HepG2 (cell line): ENCODE data around the gene NUP85. TPM values are rescaled to one million over a fixed set of nuclear protein-coding genes. Genes with fewer than 3 reads are reported as not detected.

Experiments used
- ATAC-seq: fragments of 200-7000 bp; cut with Tn5 transposase; 3 replicates; pipeline ENCODE4 v1.9.1; 2020; ENCODE audit warnings: mild to moderate bottlenecking, moderate library complexity
- BruUV-seq: library from RNA; stranded (reverse); fragments of 400-500 nt; replicated peaks from 2 replicates; lab custom pipeline; 2021; lab: Mats Ljungman, UMichigan
- CTCF ChIA-PET: fragments of 300-600 bp; formaldehyde crosslinking; extraction: SDS; loops from one replicate; lab custom pipeline; 2021; ENCODE audit warnings: low total read pairs, inconsistent platforms, low intra/inter-chr PET ratio; lab: Yijun Ruan, JAX
- POLR2A ChIA-PET: fragments of 350-600 bp; sonication (Branson Sonifier 250); formaldehyde crosslinking; loops from one replicate; lab custom pipeline; 2020; ENCODE audit warnings: antibody characterized with exemption, inconsistent platforms; lab: Yijun Ruan, JAX
- DNase-seq: peaks from one replicate; pipeline ENCODE4 v3.0.0-alpha.2; 2015; ENCODE audit warnings: low spot score
- FAIRE-seq: peaks from 3 replicates; lab custom pipeline; 2011; peaks lifted over from hg19 to GRCh38; lab: Jason Lieb, UNC
- H2AFZ ChIP-seq: one replicate; pipeline ENCODE4 v1.6.1; 2011; ENCODE audit warnings: low read length, inconsistent platforms
- H3K27ac ChIP-seq: fragments of 300-600 bp; 3 replicates; pipeline ENCODE4 v1.8.0; 2011; ENCODE audit warnings: mixed run types, mild to moderate bottlenecking, mixed read lengths, low read length, inconsistent platforms; ENCODE audit not compliant: insufficient read depth; ENCODE audit errors: extremely low read length
- H3K27me3 ChIP-seq, 2 experiments: fragments of 200-600 bp in 1 of 2; 2 replicates in 1 of 2; 3 replicates in 1 of 2; pipeline versions ENCODE4 v1.6.0 to v1.8.0; 2011; ENCODE audit warnings: low read length in 2 of 2, mild to moderate bottlenecking in 2 of 2, moderate library complexity in 2 of 2, inconsistent platforms in 1 of 2; ENCODE audit not compliant: insufficient read depth in 2 of 2, control insufficient read depth in 1 of 2
- H3K36me3 ChIP-seq, 2 experiments: fragments of 200-600 bp in 1 of 2; replicated peaks in 1 of 2; 2 replicates in 1 of 2; 3 replicates in 1 of 2; pipeline versions ENCODE4 v1.5.1 to v1.8.0; 2011; ENCODE audit warnings: low read length in 2 of 2, inconsistent platforms in 1 of 2; ENCODE audit not compliant: insufficient read depth in 2 of 2, control insufficient read depth in 1 of 2
- H3K4me1 ChIP-seq: 2 replicates; pipeline ENCODE4 v1.5.1; 2012; ENCODE audit warnings: low read length, inconsistent platforms; ENCODE audit not compliant: insufficient read depth
- H3K4me2 ChIP-seq: 2 replicates; pipeline ENCODE4 v1.6.0; 2011; ENCODE audit warnings: low read depth, low read length, inconsistent platforms
- H3K4me3 ChIP-seq, 3 experiments: fragments of 200-600 bp in 1 of 3; sonication (generic), shearing (Covaris generic) in 1 of 3; replicated peaks in 1 of 3; 2 replicates each; pipeline ENCODE4 v1.5.1; 2011 to 2016; ENCODE audit warnings: low read length in 3 of 3, inconsistent platforms in 2 of 3, low read depth in 2 of 3, mild to moderate bottlenecking in 2 of 3, control low read depth in 1 of 3, mixed read lengths in 1 of 3; ENCODE audit not compliant: insufficient read depth in 1 of 3
- H3K79me2 ChIP-seq: one replicate; pipeline ENCODE4 v1.6.1; 2011; ENCODE audit warnings: low read length, inconsistent platforms; ENCODE audit not compliant: insufficient read depth
- H3K9ac ChIP-seq: 2 replicates; pipeline ENCODE4 v1.6.0; 2011; ENCODE audit warnings: mild to moderate bottlenecking, low read depth, low read length, inconsistent platforms; ENCODE audit not compliant: insufficient read depth
- H3K9me3 ChIP-seq: 2 replicates; pipeline ENCODE4 v1.5.1; 2012; ENCODE audit warnings: mild to moderate bottlenecking, low read length
- H4K20me1 ChIP-seq: 2 replicates; pipeline ENCODE4 v1.6.0; 2011; ENCODE audit warnings: inconsistent platforms, mild to moderate bottlenecking, low read length, moderate library complexity; ENCODE audit not compliant: insufficient read depth
- CEBPZ ChIP-seq: IDR thresholded peaks from 2 replicates; pipeline ENCODE4 v1.6.1; 2012; ENCODE audit warnings: low read length, improper control_type of control experiment
- MTA1 ChIP-seq: sonication (generic); formaldehyde crosslinking; IDR thresholded peaks from 2 replicates; pipeline ENCODE4 v1.4.0; 2020; ENCODE audit warnings: missing genetic modification reagents, mild to moderate bottlenecking, borderline replicate concordance
- NONO ChIP-seq, 2 experiments: fragments of 450-650 bp in 1 of 2; sonication (generic) in 1 of 2; formaldehyde crosslinking in 1 of 2; IDR thresholded peaks in 1 of 2; conservative IDR thresholded peaks in 1 of 2; 2 replicates each; pipeline versions ENCODE4 v1.6.1 to v1.8.0; 2017 to 2022; ENCODE audit warnings: mild to moderate bottlenecking in 1 of 2, missing genetic modification reagents in 1 of 2, moderate library complexity in 1 of 2
- SOX6 ChIP-seq, 2 experiments: fragments of 450-650 bp in 1 of 2; sonication (generic) in 1 of 2; formaldehyde crosslinking in 1 of 2; IDR thresholded peaks; 2 replicates each; pipeline versions ENCODE4 v1.4.0 to v1.6.1; 2017 to 2020; ENCODE audit warnings: antibody characterized with exemption in 1 of 2, mild to moderate bottlenecking in 1 of 2, missing genetic modification reagents in 1 of 2
- TSC22D2 ChIP-seq: sonication (generic); formaldehyde crosslinking; IDR thresholded peaks from 2 replicates; pipeline ENCODE4 v1.5.1; 2020; ENCODE audit warnings: missing genetic modification reagents, mild to moderate bottlenecking, borderline replicate concordance
- ZC3H4 ChIP-seq: sonication (generic); formaldehyde crosslinking; IDR thresholded peaks from 2 replicates; pipeline ENCODE4 v1.4.0; 2020; ENCODE audit warnings: missing genetic modification reagents, borderline replicate concordance
- ZFX ChIP-seq: sonication (generic); formaldehyde crosslinking; IDR thresholded peaks from 2 replicates; pipeline ENCODE4 v1.4.0; 2020; ENCODE audit warnings: mild to moderate bottlenecking, low read depth, missing genetic modification reagents, moderate library complexity
- ZNF768 ChIP-seq: sonication (generic); formaldehyde crosslinking; IDR thresholded peaks from 2 replicates; pipeline ENCODE4 v1.4.0; 2020; ENCODE audit warnings: missing genetic modification reagents
- WGBS: methylation state at CpG from one replicate; pipeline ENCODE4 v1.1.6; 2017; ENCODE audit warnings: low lambda C conversion rate; 5-methylcytosine and 5-hydroxymethylcytosine counted together
- in situ Hi-C: cut with HindIII; loops from 2 replicates; pipeline ENCODE4 v1.10.0; 2017; ENCODE audit warnings: low pct_unique_long_range_greater_than_20kb; ENCODE audit not compliant: extremely low pct_ligation_motif_present
- intact Hi-C: fragments of 100-400 bp; cut with micrococcal nuclease; formaldehyde crosslinking; loops from one replicate; pipeline ENCODE4 v1.10.0; 2022; ENCODE audit not compliant: unreplicated experiment
- polyA plus RNA-seq, 8 experiments: library from polyadenylated mRNA; depleted of rRNA in 3 of 8; stranded (reverse) in 7 of 8; unstranded in 1 of 8; fragments of >200 nt; fragmentation: Illumina TruSeq in 4 of 8; extraction: Trizol in 4 of 8; gene quantifications; 2 replicates each; pipeline versions ENCODE4 v1.2.1 to v1.2.3, GENCODE V29; 2011 to 2016; ENCODE audit warnings: low read depth in 4 of 8, missing spikeins in 1 of 8, mixed read lengths in 1 of 8; ENCODE audit not compliant: insufficient read depth in 1 of 8
- total RNA-seq, 5 experiments: library from RNA; depleted of rRNA; stranded (reverse); fragments of >200 nt; fragmentation: Illumina TruSeq; extraction: Trizol; gene quantifications; 2 replicates each; pipeline ENCODE4 v1.2.3, GENCODE V29; 2016; ENCODE audit warnings: low read depth in 1 of 5

NUP85 gene
- total and polyA plus RNA-seq, 2 of the 13 experiments (the other 11 are each of a cell fraction or from before 2014, with no cell fraction given) = 89.1 to 124 TPM

GRCh38 chr17:75238020-75238580, 32.6 kb downstream of the NUP85 start:
- no peak overlapping the region for H3K4me3 ChIP-seq
- H3K9ac ChIP-seq = no peak overlapping the region
- TF ChIP-seq SOX6 (IDR thresholded peaks at IDR 0.05) (no peak), SOX6 (CRISPR knock-in tag; IDR thresholded peaks at IDR 0.05) (0 out of 2 replicates have a peak, but pooled peaks have one; percentile 1), NONO (IDR thresholded peaks at IDR 0.05) (no peak), NONO (CRISPR knock-in tag; conservative IDR thresholded peaks at IDR 0.05) (0 out of 2 replicates have a peak, but pooled peaks have one; percentile 60), CEBPZ (no peak), TSC22D2 (CRISPR knock-in tag) (no peak), ZC3H4 (0 out of 2 replicates have a peak, but pooled peaks have one; percentile 46), MTA1 (CRISPR knock-in tag) (peak; percentile 55; the same call in 1 of the 2 replicates), ZFX (CRISPR knock-in tag) (peak; percentile 16; the same call in 1 of the 2 replicates), ZNF768 (CRISPR knock-in tag) (0 out of 2 replicates have a peak, but pooled peaks have one; percentile 11)
- H2AFZ ChIP-seq = no peak overlapping the region
- 92% methylated on average over 10 of the region's 11 CpGs for WGBS
- TSS peak; percentile 36 for BruUV-seq
- no peaks in the 10 kb centered on the region for H3K79me2 ChIP-seq
- no peak for ATAC-seq
- DNase-seq = no peak
- peaks cover 61 to 84% of the 10 kb centered on the region in 2 experiments for H3K36me3 ChIP-seq
- in situ Hi-C loops (no loop called here), intact Hi-C loops (loop anchor here (5.0 kb wide), 1 partner anchor 126 kb away; no protein-coding TSS in a partner anchor)
- FAIRE-seq = no peak
- no peaks in the 10 kb centered on the region for H3K27me3 ChIP-seq
- H3K4me1 ChIP-seq = no peaks in the 10 kb centered on the region
- H4K20me1 ChIP-seq = no peaks in the 10 kb centered on the region
- no peak overlapping the region for H3K27ac ChIP-seq
- no peaks in the 10 kb centered on the region for H3K9me3 ChIP-seq
- CTCF ChIA-PET = interaction anchor here (0.7 to 1.5 kb wide), 3 partner anchors 124 to 181 kb away, joined by 3 to 22 read pairs (median 6); no protein-coding TSS in a partner anchor
- POLR2A ChIA-PET = no interaction called here
- H3K4me2 ChIP-seq = no peak overlapping the region
